GM18508 (cell line): ENCODE results near the gene ANXA1.
"Not testable (repeated sequence)": the region's sequence is repeated elsewhere in the genome, so short reads cannot be mapped to it uniquely, and the experiment has no call there.

Experiments
- ATAC-seq: cut with Tn5 transposase; IDR thresholded peaks from one replicate; pipeline ENCODE4 v1.9.1; 2021; ENCODE audit warnings: moderate number of reproducible peaks; ENCODE audit not compliant: insufficient read depth, unreplicated experiment

The ANXA1 gene

DNA sequence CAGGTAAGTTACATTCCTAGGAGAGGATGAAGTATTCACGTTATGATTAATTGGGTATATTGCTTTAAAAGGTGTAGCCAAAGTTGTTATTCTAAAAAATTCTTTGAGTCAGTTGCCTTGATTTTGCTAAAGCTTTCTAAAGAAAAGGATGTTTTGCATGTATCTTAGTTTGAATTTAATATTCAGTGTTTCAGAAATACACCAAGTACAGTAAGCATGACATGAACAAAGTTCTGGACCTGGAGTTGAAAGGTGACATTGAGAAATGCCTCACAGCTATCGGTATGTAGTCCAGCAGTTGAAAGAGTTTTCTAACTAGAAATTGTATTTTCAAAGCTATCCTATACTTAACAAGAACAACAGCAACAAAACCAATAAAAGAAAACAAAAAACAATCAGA is 14.2 kb downstream of the ANXA1 start:
- no peak for ATAC-seq

- no peak for ATAC-seq
Measured at GRCh38 chr9:73166468-73166867, 14.8 kb downstream of the ANXA1 start.

GRCh38 chr9:73167614-73168013 is 15.9 kb downstream of the ANXA1 start:
- peak; percentile 51 for ATAC-seq

DNA sequence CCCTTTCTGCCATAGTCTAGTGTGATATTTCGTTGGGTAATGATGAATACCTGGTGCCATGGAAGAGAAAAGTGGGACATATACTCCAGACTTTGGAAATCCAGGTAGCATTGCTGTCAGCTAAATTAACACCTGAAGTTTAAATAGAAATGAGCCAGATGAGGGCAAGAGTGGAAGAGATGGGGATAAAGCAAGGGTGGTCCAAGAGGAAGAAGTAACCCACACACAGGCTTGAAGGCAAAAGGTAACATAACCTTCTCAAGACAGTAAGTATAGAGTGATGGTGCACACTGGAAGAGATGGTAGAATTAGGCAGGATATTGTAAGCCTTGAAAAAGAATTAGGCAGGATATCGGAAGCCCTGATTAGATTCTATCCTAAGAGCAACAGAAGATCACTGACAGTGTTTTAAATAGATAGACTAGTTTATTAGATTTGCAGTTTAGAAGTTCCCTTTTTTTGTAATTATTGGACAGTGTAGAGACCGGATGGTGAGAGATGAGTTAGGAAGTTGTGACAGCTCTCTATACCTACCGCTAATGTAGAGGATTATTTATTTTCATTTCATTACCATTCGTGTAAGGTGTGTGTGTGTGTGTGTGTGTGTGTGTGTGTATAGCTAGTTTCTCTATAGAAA is 16.8 kb downstream of the ANXA1 start:
- no peak for ATAC-seq

- no peak for ATAC-seq
Measured at GRCh38 chr9:73170185-73170957, 18.7 kb downstream of the ANXA1 start.

DNA sequence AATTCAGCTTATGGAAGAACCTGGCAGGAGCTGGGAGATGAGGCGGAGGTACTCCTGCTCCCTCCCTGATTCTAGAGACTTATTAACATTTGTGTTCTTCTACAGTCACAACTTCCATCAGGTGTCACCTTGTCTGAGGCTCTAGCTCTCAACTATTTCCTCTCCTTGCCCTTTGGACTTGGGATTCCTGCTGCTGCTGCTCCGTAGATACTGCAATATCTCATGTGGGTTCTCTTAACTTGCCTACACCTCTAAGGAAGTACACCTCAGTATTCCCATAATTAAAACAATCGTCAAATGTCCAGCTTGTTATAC is 21.2 kb downstream of the ANXA1 start:
- ATAC-seq: no peak

- ATAC-seq: no peak
Measured at GRCh38 chr9:73173557-73174329, 22.1 kb downstream of the ANXA1 start.

DNA sequence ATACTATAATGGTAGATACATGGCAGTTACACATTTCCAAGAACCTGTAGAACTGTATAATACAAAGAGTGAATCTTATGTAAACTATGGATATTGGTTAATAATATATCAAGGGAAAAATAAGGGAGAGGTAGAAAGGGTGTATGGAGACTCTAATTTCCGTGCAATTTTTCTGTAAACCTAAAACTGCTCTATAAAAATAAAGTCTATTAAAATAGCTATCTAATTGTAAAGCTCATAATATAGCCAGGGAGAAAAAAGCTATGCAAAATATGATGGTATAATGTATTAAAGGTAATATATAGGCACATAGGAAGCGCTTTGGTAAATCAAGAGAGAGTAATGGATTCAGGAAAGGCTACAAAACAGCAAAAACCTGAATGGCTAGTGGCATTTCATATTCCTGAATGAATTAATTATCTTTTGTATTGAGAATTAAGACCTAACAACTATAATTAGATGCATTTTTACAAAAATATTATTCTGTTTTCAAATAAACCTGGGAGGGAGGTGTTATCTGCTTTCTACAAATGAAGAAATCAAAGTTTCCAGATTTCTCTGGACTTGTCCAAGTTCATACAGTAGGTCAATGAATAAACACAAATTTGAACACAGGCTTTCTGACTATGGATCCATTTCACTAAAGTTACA is 22.8 kb downstream of the ANXA1 start:
- ATAC-seq: no peak

DNA sequence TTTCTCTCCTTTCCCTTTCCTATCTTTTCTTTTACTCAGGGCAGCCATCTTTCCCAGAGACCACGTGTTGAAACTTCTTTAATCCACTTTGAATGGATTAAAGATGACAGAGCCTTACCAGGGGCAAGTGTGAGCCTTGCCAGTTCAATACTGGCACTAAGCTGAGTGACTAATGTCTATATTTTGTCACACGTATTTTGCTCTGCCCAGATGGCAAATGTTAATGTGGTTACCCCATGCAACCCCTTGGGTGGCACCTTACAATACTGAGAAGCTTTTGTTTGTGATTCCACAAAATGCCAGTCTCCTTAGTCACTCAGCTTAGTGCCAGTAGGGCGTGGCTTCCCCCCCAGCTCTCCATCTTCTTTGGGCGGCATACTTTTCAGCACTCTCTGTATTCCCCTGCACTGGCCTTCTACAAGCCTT is 24.8 kb downstream of the ANXA1 start:
- ATAC-seq: no peak

GRCh38 chr9:73178044-73178443 is 26.4 kb downstream of the ANXA1 start:
- ATAC-seq: no peak

GRCh38 chr9:73179589-73179988 is 27.9 kb downstream of the ANXA1 start:
- ATAC-seq: no peak

- no peak for ATAC-seq
Measured at GRCh38 chr9:73180403-73180802, 28.7 kb downstream of the ANXA1 start.

- ATAC-seq: no peak
Measured at GRCh38 chr9:73182928-73183327, 31.3 kb downstream of the ANXA1 start.

DNA sequence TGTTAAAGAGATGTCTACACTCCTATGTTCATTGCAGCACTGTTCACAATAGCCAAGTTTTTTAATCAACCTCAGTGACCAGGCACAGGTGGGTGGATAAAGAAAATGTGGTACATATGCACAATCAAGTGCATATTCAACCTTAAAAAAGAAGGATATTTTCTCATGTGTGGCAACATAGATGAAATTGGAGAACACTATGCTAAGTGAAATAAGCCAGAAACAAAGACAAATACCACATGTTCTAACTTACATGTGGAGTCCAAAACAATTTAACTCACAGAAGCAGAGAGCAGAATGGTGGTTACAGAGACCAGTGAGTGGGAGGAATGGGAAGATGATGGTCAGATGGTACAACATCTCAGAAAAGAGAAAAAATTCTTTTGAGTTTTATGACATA is 31.8 kb downstream of the ANXA1 start:
- ATAC-seq: no peak

GRCh38 chr9:73183917-73184861 is 32.5 kb downstream of the ANXA1 start:
- no peak for ATAC-seq

GRCh38 chr9:73191109-73191508 is 39.4 kb downstream of the ANXA1 start:
- ATAC-seq: not testable (repeated sequence)

DNA sequence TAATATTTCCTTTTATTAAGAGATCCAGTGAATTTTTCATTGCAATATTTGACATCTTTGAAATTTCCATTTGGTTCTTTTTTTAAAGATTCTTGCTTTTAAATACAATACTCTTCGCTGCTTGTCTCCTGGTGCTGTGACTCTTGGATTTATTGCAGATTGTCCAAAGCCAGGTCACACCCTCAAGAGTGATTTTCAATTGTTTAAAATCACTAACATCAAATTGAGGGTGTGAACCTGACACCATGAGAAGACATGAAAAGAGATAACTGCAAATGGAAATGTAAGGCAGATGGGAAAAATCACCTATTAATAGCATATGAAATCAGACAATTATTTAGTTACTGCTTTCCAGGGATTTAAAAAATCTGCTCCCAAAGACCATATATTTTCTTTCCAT is 42.6 kb downstream of the ANXA1 start:
- ATAC-seq: no peak

DNA sequence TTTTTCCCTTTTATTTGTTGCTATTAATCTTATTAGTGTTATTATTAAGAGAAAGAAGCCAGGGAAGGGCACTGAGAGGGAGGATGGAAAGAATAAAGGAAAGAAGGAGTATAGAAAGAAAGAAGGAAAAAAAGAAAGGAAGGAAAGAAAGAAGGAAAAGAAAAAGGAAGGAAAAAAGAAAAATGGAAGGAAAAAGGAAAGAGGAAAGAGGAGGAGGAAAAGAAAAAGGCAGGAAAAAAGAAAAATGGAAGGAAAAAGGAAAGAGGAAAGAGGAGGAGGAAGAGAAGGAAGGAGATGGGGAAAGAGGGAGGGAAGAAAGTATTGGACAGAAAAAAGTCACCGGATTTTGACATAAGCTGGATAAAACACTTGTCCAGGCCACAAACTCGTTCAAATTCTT is 47.8 kb downstream of the ANXA1 start:
- ATAC-seq: no peak

DNA sequence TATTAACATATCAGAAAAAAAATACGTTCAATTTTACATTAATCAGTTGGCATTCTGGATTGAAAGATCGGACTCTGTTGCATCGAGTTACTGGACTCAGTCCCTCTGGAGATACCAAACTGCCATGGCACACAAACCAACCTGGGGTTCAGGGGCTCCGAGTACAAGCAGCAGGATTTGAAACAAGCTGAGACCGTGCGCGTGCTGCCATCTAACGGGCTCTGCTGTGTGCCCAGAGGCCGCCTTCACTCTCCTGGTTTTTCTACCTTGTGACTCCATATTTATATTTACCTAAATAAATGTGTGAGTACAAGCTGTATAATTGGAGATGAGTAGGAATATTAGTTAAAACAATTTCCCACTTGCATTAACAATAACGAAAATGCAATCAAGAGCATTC is 48.2 kb downstream of the ANXA1 start:
- no peak for ATAC-seq
